Measurements from ENCODE around the gene NR3C1.
A peak's percentile ranks its signal among the peaks of the same experiment; 100 is the strongest.

NR3C1 gene

GRCh38 chr5:143403593-143404415 is at the start of gene NR3C1:
TSS of gene NR3C1 (minus strand) at chr5:143403686. CDS start at chr5:143400839, 2,847 bp downstream.
- DNase-seq: peak; percentile 89

- no peak for DNase-seq
Observed at GRCh38 chr5:143449772-143450171, 46.3 kb upstream of the NR3C1 start.

- DNase-seq: peak in 1 of 2 donors; percentile 37
Observed at GRCh38 chr5:143448518-143448917, 45.0 kb upstream of the NR3C1 start.

- no peak for DNase-seq
Observed at GRCh38 chr5:143447983-143448382, 44.5 kb upstream of the NR3C1 start.

- DNase-seq: no peak
Observed at GRCh38 chr5:143446535-143447226, 43.2 kb upstream of the NR3C1 start.

GRCh38 chr5:143445776-143446175 is 42.3 kb upstream of the NR3C1 start:
- DNase-seq: no peak

- DNase-seq: no peak
Observed at GRCh38 chr5:143443330-143443729, 39.8 kb upstream of the NR3C1 start.

- no peak for DNase-seq
Observed at GRCh38 chr5:143442385-143442784, 38.9 kb upstream of the NR3C1 start.

GRCh38 chr5:143440448-143441115 is 37.1 kb upstream of the NR3C1 start:
- no peak for DNase-seq

GRCh38 chr5:143437666-143438273 is 34.3 kb upstream of the NR3C1 start:
- no peak for DNase-seq

GRCh38 chr5:143436871-143437270 is 33.4 kb upstream of the NR3C1 start:
- DNase-seq: no peak

GRCh38 chr5:143435210-143435657 is 31.7 kb upstream of the NR3C1 start:
- DNase-seq: peak; percentile 74

GRCh38 chr5:143434261-143435209 is 31.0 kb upstream of the NR3C1 start:
- DNase-seq: peak; percentile 76 to 83

GRCh38 chr5:143433670-143434069 is 30.2 kb upstream of the NR3C1 start:
- DNase-seq: no peak

GRCh38 chr5:143432658-143433239 is 29.3 kb upstream of the NR3C1 start:
- DNase-seq: no peak

- DNase-seq: no peak
Observed at GRCh38 chr5:143431789-143432188, 28.3 kb upstream of the NR3C1 start.

GRCh38 chr5:143428738-143429420 is 25.4 kb upstream of the NR3C1 start:
- DNase-seq: no peak

GRCh38 chr5:143428155-143428554 is 24.7 kb upstream of the NR3C1 start:
- DNase-seq: no peak

GRCh38 chr5:143427122-143427735 is 23.7 kb upstream of the NR3C1 start:
- no peak for DNase-seq

- DNase-seq: no peak
Observed at GRCh38 chr5:143426437-143426991, 23.0 kb upstream of the NR3C1 start.

Data from CD4-positive, alpha-beta T cell treated with Interleukin-4 for 1 hour (primary cell).